Measurements from ENCODE around the gene MAGEB6. TPM values are rescaled to one million over a fixed set of nuclear protein-coding genes. Genes with fewer than 3 reads are reported as not detected.

MAGEB6 gene, protein sequence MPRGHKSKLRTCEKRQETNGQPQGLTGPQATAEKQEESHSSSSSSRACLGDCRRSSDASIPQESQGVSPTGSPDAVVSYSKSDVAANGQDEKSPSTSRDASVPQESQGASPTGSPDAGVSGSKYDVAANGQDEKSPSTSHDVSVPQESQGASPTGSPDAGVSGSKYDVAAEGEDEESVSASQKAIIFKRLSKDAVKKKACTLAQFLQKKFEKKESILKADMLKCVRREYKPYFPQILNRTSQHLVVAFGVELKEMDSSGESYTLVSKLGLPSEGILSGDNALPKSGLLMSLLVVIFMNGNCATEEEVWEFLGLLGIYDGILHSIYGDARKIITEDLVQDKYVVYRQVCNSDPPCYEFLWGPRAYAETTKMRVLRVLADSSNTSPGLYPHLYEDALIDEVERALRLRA
- total RNA-seq (2013; cell fraction: nucleolus; rRNA removed): not detected in 2 replicates
- total RNA-seq (2014; rRNA removed) (not detected in 2 replicates), total RNA-seq (2014; rRNA removed; fragmentation: Illumina TruSeq; extraction: Trizol) (not detected in 2 replicates), total RNA-seq (2021) (not detected in 2 replicates), polyA plus RNA-seq (2011; rRNA removed) (0.04 and 0.05 TPM in 2 replicates), polyA plus RNA-seq (2014; fragmentation: Illumina TruSeq; extraction: Trizol) (not detected in 2 replicates), polyA plus RNA-seq (2014; fragmentation: Nextera tagmentation; extraction: Ambion mirVana) (not detected), polyA plus RNA-seq (2014; rRNA removed) (not detected in 2 replicates), polyA plus RNA-seq (2016; fragmentation: Nextera tagmentation; extraction: Ambion mirVana) (not detected), polyA minus RNA-seq (2011; rRNA and poly(A)+ RNA removed) (0.15 and 0.26 TPM in 2 replicates), Bru-seq, nascent RNA (not detected), BruChase-seq, experiment 1, labeled RNA remaining after a 6-hour chase (not detected), BruChase-seq, experiment 2, labeled RNA remaining after a 2-hour chase (not detected)
- not detected for polyA plus RNA-seq (2011; ENCODE audit: low read depth)
- 0.06 and 0.07 TPM in 2 replicates for polyA plus RNA-seq (2011; cell fraction: cytosol; rRNA removed)
- polyA plus RNA-seq (2011; cell fraction: nucleus; rRNA removed): not detected in 2 replicates
- not detected in 2 replicates for polyA plus RNA-seq (2012)
- not detected in 2 replicates for polyA minus RNA-seq (2011; cell fraction: cytosol; rRNA and poly(A)+ RNA removed)
- polyA minus RNA-seq (2011; cell fraction: nucleus; rRNA and poly(A)+ RNA removed): not detected in 2 replicates
- long read RNA-seq, experiment 1: 0 reads
- long read RNA-seq, experiment 2, partial matches to known transcripts: 0 of 3 reads
- long read RNA-seq, experiment 2, other reads (novel, unspliced or antisense): 0 of 3 reads

DNA sequence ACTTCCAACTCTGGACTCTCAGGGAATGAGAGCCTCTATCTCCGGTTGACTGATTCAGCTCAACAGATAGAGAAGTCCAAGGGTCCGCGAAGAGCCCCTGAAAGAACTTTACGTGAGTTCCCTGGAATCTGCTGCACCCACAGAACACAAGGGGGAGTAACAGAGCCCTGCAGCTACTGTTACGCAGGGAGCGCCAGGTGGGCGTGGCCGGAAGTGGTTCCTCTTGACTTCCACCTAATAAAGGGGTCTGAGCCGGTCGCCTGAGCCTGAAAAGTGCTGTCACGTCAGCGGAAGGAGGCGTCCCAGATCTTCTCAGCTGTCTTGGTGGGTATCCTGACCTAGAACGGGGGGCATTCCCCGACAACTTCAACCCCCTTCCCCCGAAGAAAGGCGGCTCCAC lies at the start of gene MAGEB6:
MAGEB6 (plus strand) TSS at position 237 of the 400 bp plus-strand sequence. CDS start 1,407 bp downstream, outside the sequence.
- Histone ChIP-seq H3K27me3 (replicated peaks in 1 of 2; ENCODE audit: control insufficient read depth in 2 of 2, insufficient read depth in 2 of 2, low read length in 1 of 2) (no peaks in the 10 kb centered on the region), H3K4me2 (ENCODE audit: control insufficient read depth, insufficient read depth) (no peak within 1 kb of the TSS), H3K36me3 (ENCODE audit: control insufficient read depth in 2 of 2, insufficient read depth in 2 of 2, low read length in 1 of 2) (no peaks in the 10 kb centered on the region), H3K9ac (ENCODE audit: control insufficient read depth, insufficient read depth, low read length) (no peak within 1 kb of the TSS), H3K27ac (ENCODE audit: control insufficient read depth, insufficient read depth) (no peak within 1 kb of the TSS), H3K79me2 (ENCODE audit: control insufficient read depth, insufficient read depth, low read length) (no peaks in the 10 kb centered on the region), H2AFZ (ENCODE audit: control insufficient read depth, low read depth, low read length) (no peak within 1 kb of the TSS), H4K20me1 (ENCODE audit: control insufficient read depth, insufficient read depth) (no peaks in the 10 kb centered on the region), H3K4me3 (no peak within 1 kb of the TSS), H3K4me1 (ENCODE audit: control insufficient read depth, insufficient read depth, low read length) (no peaks in the 10 kb centered on the region), H3K9me3 (replicated peaks; ENCODE audit: control insufficient read depth, insufficient read depth, low read length) (no peaks in the 10 kb centered on the region; the same call in 2 of the 3 replicates)
- FAIRE-seq (no peak), DNase-seq (ENCODE audit: low read depth, low spot score) (no peak), ATAC-seq (no peak)
- BruUV-seq (replicated peaks): no TSS peak
- CTCF ChIA-PET: no interaction called here
- TF ChIP-seq EP300 (IDR thresholded peaks at IDR 0.05; ENCODE audit: borderline replicate concordance in 1 of 2, control insufficient read depth in 1 of 2, low read depth in 2 of 2, low read length in 2 of 2): no peak
- no peak for TF ChIP-seq LARP7 (IDR thresholded peaks at IDR 0.05)
- TF ChIP-seq MTA3 (IDR thresholded peaks at IDR 0.05; ENCODE audit: borderline replicate concordance, low read length): no peak
- no peak for TF ChIP-seq SIN3A (IDR thresholded peaks at IDR 0.05; ENCODE audit: low read depth, low read length)
- TF ChIP-seq, protein P1, sequence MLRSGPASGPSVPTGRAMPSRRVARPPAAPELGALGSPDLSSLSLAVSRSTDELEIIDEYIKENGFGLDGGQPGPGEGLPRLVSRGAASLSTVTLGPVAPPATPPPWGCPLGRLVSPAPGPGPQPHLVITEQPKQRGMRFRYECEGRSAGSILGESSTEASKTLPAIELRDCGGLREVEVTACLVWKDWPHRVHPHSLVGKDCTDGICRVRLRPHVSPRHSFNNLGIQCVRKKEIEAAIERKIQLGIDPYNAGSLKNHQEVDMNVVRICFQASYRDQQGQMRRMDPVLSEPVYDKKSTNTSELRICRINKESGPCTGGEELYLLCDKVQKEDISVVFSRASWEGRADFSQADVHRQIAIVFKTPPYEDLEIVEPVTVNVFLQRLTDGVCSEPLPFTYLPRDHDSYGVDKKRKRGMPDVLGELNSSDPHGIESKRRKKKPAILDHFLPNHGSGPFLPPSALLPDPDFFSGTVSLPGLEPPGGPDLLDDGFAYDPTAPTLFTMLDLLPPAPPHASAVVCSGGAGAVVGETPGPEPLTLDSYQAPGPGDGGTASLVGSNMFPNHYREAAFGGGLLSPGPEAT (IDR thresholded peaks at IDR 0.05; ENCODE audit: low read depth): no peak
- no peak for TF ChIP-seq MYB (IDR thresholded peaks at IDR 0.05; ENCODE audit: borderline replicate concordance, low read depth, low read length)
- TF ChIP-seq JUNB (IDR thresholded peaks at IDR 0.05): no peak
- TF ChIP-seq NRF1 (conservative IDR thresholded peaks at IDR 0.05; ENCODE audit: low read depth, low read length): no peak
- TF ChIP-seq, protein P2, sequence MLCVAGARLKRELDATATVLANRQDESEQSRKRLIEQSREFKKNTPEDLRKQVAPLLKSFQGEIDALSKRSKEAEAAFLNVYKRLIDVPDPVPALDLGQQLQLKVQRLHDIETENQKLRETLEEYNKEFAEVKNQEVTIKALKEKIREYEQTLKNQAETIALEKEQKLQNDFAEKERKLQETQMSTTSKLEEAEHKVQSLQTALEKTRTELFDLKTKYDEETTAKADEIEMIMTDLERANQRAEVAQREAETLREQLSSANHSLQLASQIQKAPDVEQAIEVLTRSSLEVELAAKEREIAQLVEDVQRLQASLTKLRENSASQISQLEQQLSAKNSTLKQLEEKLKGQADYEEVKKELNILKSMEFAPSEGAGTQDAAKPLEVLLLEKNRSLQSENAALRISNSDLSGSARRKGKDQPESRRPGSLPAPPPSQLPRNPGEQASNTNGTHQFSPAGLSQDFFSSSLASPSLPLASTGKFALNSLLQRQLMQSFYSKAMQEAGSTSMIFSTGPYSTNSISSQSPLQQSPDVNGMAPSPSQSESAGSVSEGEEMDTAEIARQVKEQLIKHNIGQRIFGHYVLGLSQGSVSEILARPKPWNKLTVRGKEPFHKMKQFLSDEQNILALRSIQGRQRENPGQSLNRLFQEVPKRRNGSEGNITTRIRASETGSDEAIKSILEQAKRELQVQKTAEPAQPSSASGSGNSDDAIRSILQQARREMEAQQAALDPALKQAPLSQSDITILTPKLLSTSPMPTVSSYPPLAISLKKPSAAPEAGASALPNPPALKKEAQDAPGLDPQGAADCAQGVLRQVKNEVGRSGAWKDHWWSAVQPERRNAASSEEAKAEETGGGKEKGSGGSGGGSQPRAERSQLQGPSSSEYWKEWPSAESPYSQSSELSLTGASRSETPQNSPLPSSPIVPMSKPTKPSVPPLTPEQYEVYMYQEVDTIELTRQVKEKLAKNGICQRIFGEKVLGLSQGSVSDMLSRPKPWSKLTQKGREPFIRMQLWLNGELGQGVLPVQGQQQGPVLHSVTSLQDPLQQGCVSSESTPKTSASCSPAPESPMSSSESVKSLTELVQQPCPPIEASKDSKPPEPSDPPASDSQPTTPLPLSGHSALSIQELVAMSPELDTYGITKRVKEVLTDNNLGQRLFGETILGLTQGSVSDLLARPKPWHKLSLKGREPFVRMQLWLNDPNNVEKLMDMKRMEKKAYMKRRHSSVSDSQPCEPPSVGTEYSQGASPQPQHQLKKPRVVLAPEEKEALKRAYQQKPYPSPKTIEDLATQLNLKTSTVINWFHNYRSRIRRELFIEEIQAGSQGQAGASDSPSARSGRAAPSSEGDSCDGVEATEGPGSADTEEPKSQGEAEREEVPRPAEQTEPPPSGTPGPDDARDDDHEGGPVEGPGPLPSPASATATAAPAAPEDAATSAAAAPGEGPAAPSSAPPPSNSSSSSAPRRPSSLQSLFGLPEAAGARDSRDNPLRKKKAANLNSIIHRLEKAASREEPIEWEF (IDR thresholded peaks at IDR 0.05; ENCODE audit: insufficient replicate concordance, low read depth, low read length): no peak
- TF ChIP-seq ZNF384 (IDR thresholded peaks at IDR 0.05; ENCODE audit: borderline replicate concordance, low read depth, low read length): no peak
- TF ChIP-seq, protein P3, sequence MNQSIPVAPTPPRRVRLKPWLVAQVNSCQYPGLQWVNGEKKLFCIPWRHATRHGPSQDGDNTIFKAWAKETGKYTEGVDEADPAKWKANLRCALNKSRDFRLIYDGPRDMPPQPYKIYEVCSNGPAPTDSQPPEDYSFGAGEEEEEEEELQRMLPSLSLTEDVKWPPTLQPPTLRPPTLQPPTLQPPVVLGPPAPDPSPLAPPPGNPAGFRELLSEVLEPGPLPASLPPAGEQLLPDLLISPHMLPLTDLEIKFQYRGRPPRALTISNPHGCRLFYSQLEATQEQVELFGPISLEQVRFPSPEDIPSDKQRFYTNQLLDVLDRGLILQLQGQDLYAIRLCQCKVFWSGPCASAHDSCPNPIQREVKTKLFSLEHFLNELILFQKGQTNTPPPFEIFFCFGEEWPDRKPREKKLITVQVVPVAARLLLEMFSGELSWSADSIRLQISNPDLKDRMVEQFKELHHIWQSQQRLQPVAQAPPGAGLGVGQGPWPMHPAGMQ (IDR thresholded peaks at IDR 0.05; ENCODE audit: borderline replicate concordance): no peak
- RAD21 ChIA-PET (ENCODE audit: unreplicated experiment): no interaction called here
- POLR2A ChIA-PET: no interaction called here
- intact Hi-C loops (cut with micrococcal nuclease; ENCODE audit: unreplicated experiment) (no loop called here), in situ Hi-C loops (cut with MboI) (no loop called here)
- SMC1A ChIA-PET (ENCODE audit: uncharacterized antibody, unreplicated experiment): no interaction called here
- WGBS (ENCODE audit: insufficient coverage, insufficient replicate concordance, low lambda C conversion rate, missing lambda C conversion rate): 40% methylated on average over 16 of the region's 17 CpGs
